MM.1S (cell line): ENCODE results near the gene MAD1L1.
"Not testable (repeated sequence)": the region's sequence is repeated elsewhere in the genome, so short reads cannot be mapped to it uniquely, and the experiment has no call there.

ENCODE experiments used
- CTCF ChIP-seq: fragments of 300-600 bp; sonication (generic); IDR thresholded peaks from 2 replicates; pipeline ENCODE4 v1.5.1; 2016; ENCODE audit warnings: antibody characterized with exemption, low read length, mixed read lengths
- EZH2 ChIP-seq: fragments of 300-600 bp; sonication (generic); optimal IDR thresholded peaks from 2 replicates; pipeline ENCODE3; 2017; ENCODE audit warnings: low read depth, mild to moderate bottlenecking, antibody characterized with exemption, low read length, mixed read lengths
- EZH2phosphoT487 ChIP-seq: fragments of 300-600 bp; sonication (generic); IDR thresholded peaks from 2 replicates; pipeline ENCODE4 v1.6.1; 2018; ENCODE audit warnings: antibody characterized with exemption, low read length

GRCh38 chr7:1838544-1838872 lies 394.2 kb downstream of the MAD1L1 start:
- TF ChIP-seq EZH2, CTCF, EZH2phosphoT487: not testable (repeated sequence)
